Measurements from ENCODE around the gene VAMP4. TPM values are rescaled to one million over a fixed set of nuclear protein-coding genes. Genes with fewer than 3 reads are reported as not detected.

Gene VAMP4
- total and polyA plus RNA-seq, 7 donors = 5.7 to 16.9 (median 13.0) TPM

- TF ChIP-seq POLR2A (IDR thresholded peaks at IDR 0.05) = no peak
- TF ChIP-seq EP300 (IDR thresholded peaks at IDR 0.05) = no peak
- TF ChIP-seq POLR2AphosphoS5 (IDR thresholded peaks at IDR 0.05) = no peak
- TF ChIP-seq CTCF (IDR thresholded peaks at IDR 0.05) = no peak
- no peaks in the 10 kb centered on the region for H3K9me3 ChIP-seq
- 80 to 81% methylated on average over 4 of the region's 4 CpGs for WGBS, 2 donors
- no peak for DNase-seq
- H3K27me3 ChIP-seq = no peaks in the 10 kb centered on the region
- H3K36me3 ChIP-seq = no peaks in the 10 kb centered on the region
- no peak overlapping the region for H3K4me3 ChIP-seq
- intact Hi-C loops (cut with DNase I) = no loop called here
- peak overlapping the region in 1 of 4 donors; percentile 36 for H3K27ac ChIP-seq
- no peaks in the 10 kb centered on the region for H3K4me1 ChIP-seq
Observed at GRCh38 chr1:171754353-171754705, 12.5 kb upstream of the VAMP4 start.

- peak overlapping the region in 1 of 4 donors; percentile 36 for H3K27ac ChIP-seq
Observed at GRCh38 chr1:171753685-171754352, 12.0 kb upstream of the VAMP4 start.

GRCh38 chr1:171753182-171753581 lies 11.3 kb upstream of the VAMP4 start:
- intact Hi-C loops (cut with DNase I) = no loop called here
- no peaks in the 10 kb centered on the region for H3K36me3 ChIP-seq
- H3K4me3 ChIP-seq = no peak overlapping the region
- H3K27ac ChIP-seq = no peak overlapping the region
- H3K27me3 ChIP-seq = no peaks in the 10 kb centered on the region
- TF ChIP-seq POLR2AphosphoS5 (IDR thresholded peaks at IDR 0.05) = no peak
- TF ChIP-seq EP300 (IDR thresholded peaks at IDR 0.05) = no peak
- TF ChIP-seq POLR2A (IDR thresholded peaks at IDR 0.05) = no peak
- no peak for TF ChIP-seq CTCF (IDR thresholded peaks at IDR 0.05)
- WGBS, 2 donors = 94 to 98% methylated on average over 2 of the region's 2 CpGs
- DNase-seq = no peak
- no peaks in the 10 kb centered on the region for H3K9me3 ChIP-seq
- H3K4me1 ChIP-seq = no peaks in the 10 kb centered on the region

More at GRCh38 chr1:171753685-171754352, 12.0 kb upstream of the VAMP4 start:
- Histone ChIP-seq H3K4me3 (no peak overlapping the region), H3K9me3 (no peaks in the 10 kb centered on the region), H3K36me3 (no peaks in the 10 kb centered on the region), H3K27me3 (no peaks in the 10 kb centered on the region), H3K4me1 (no peaks in the 10 kb centered on the region)
- WGBS, 2 donors = 69 to 70% methylated on average over 4 of the region's 4 CpGs
- no peak for DNase-seq
- intact Hi-C loops (cut with DNase I) = no loop called here
- TF ChIP-seq POLR2A (IDR thresholded peaks at IDR 0.05) = no peak
- TF ChIP-seq EP300 (IDR thresholded peaks at IDR 0.05) = no peak
- no peak for TF ChIP-seq POLR2AphosphoS5 (IDR thresholded peaks at IDR 0.05)
- TF ChIP-seq CTCF (IDR thresholded peaks at IDR 0.05) = no peak

- no peaks in the 10 kb centered on the region for H3K9me3 ChIP-seq
- TF ChIP-seq EP300 (IDR thresholded peaks at IDR 0.05) = no peak
- TF ChIP-seq POLR2A (IDR thresholded peaks at IDR 0.05) = no peak
- no peak for TF ChIP-seq POLR2AphosphoS5 (IDR thresholded peaks at IDR 0.05)
- TF ChIP-seq CTCF (IDR thresholded peaks at IDR 0.05) = no peak
- H3K27me3 ChIP-seq = no peaks in the 10 kb centered on the region
- WGBS, 2 donors = 93 to 94% methylated on average over 6 of the region's 6 CpGs
- no peaks in the 10 kb centered on the region for H3K4me1 ChIP-seq
- intact Hi-C loops (cut with DNase I) = no loop called here
- H3K4me3 ChIP-seq = no peak overlapping the region
- DNase-seq = no peak
- no peak overlapping the region for H3K27ac ChIP-seq
- H3K36me3 ChIP-seq = no peaks in the 10 kb centered on the region
Observed at GRCh38 chr1:171751221-171751620, 9.4 kb upstream of the VAMP4 start.

GRCh38 chr1:171748651-171749050 lies 6.8 kb upstream of the VAMP4 start:
- intact Hi-C loops (cut with DNase I) = loop anchor here (10.0 kb wide), 1 partner anchor 264 kb away; the partner anchor contains the start of gene PRRC2C
- H3K4me3 ChIP-seq = no peak overlapping the region
- H3K27ac ChIP-seq = no peak overlapping the region
- no peaks in the 10 kb centered on the region for H3K27me3 ChIP-seq
- peaks cover 0 to 3% (median 2%) of the 10 kb centered on the region in 4 donors for H3K4me1 ChIP-seq
- no peak for TF ChIP-seq POLR2A (IDR thresholded peaks at IDR 0.05)
- TF ChIP-seq EP300 (IDR thresholded peaks at IDR 0.05) = no peak
- TF ChIP-seq POLR2AphosphoS5 (IDR thresholded peaks at IDR 0.05) = no peak
- no peak for TF ChIP-seq CTCF (IDR thresholded peaks at IDR 0.05)
- no peaks in the 10 kb centered on the region for H3K9me3 ChIP-seq
- WGBS, 2 donors = 81 to 87% methylated on average over 3 of the region's 3 CpGs
- H3K36me3 ChIP-seq = no peaks in the 10 kb centered on the region
- no peak for DNase-seq
